Panc1 (cell line): ENCODE results near the gene RUFY1.
"Not testable (repeated sequence)": the region's sequence is repeated elsewhere in the genome, so short reads cannot be mapped to it uniquely, and the experiment has no call there.

Experiments
- POLR2AphosphoS5 ChIP-seq: IDR thresholded peaks from 2 replicates; pipeline ENCODE4 v1.6.1; 2012; ENCODE audit warnings: mild to moderate bottlenecking, low read depth, low read length, moderate library complexity
- SIN3A ChIP-seq: IDR thresholded peaks from 2 replicates; pipeline ENCODE4 v1.6.1; 2012; ENCODE audit warnings: low read depth, mild to moderate bottlenecking, low read length, moderate library complexity, borderline replicate concordance; ENCODE audit not compliant: insufficient read depth
- TCF7L2 ChIP-seq: IDR thresholded peaks from 2 replicates; pipeline ENCODE4 v1.6.1; 2011; ENCODE audit warnings: mild to moderate bottlenecking, low read depth, low read length, inconsistent platforms
- TF ChIP-seq, protein P1 (sequence below): fragments of 450-650 bp; IDR thresholded peaks from 2 replicates; pipeline ENCODE4 v1.5.1; 2017; ENCODE audit warnings: mild to moderate bottlenecking
- TF ChIP-seq, protein P2 (sequence below), 2 experiments: IDR thresholded peaks; 2 replicates each; pipeline ENCODE4 v1.6.1; 2011 to 2012; ENCODE audit warnings: low read depth in 2 of 2, control low read depth in 1 of 2, low read length in 1 of 2, mild to moderate bottlenecking in 1 of 2, moderate library complexity in 1 of 2; ENCODE audit not compliant: insufficient read depth in 1 of 2

DNA sequence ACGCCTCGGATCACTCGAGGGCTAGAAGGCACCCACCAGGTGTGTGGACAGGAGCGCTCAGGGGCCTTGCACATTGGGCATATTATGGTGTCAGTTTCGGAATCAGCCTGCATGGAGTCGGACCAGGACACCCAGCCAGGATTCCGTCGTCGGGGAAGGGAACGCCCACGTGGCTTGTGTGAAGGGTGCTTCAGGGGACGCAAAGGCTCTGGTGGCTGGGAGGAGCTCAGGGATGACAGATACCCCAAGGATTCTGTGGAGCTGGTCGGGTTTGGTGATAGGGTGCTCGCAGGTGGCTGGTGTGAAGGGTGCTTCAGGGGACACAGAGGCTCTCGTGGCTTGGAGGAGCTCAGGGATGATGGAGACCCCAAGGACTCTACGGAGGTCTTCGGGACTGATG, 92.3 kb downstream of the RUFY1 start:
- not testable (repeated sequence) for TF ChIP-seq POLR2AphosphoS5, TCF7L2, SIN3A
- TF ChIP-seq, protein P1, sequence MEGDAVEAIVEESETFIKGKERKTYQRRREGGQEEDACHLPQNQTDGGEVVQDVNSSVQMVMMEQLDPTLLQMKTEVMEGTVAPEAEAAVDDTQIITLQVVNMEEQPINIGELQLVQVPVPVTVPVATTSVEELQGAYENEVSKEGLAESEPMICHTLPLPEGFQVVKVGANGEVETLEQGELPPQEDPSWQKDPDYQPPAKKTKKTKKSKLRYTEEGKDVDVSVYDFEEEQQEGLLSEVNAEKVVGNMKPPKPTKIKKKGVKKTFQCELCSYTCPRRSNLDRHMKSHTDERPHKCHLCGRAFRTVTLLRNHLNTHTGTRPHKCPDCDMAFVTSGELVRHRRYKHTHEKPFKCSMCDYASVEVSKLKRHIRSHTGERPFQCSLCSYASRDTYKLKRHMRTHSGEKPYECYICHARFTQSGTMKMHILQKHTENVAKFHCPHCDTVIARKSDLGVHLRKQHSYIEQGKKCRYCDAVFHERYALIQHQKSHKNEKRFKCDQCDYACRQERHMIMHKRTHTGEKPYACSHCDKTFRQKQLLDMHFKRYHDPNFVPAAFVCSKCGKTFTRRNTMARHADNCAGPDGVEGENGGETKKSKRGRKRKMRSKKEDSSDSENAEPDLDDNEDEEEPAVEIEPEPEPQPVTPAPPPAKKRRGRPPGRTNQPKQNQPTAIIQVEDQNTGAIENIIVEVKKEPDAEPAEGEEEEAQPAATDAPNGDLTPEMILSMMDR: not testable (repeated sequence)
- TF ChIP-seq, protein P2, sequence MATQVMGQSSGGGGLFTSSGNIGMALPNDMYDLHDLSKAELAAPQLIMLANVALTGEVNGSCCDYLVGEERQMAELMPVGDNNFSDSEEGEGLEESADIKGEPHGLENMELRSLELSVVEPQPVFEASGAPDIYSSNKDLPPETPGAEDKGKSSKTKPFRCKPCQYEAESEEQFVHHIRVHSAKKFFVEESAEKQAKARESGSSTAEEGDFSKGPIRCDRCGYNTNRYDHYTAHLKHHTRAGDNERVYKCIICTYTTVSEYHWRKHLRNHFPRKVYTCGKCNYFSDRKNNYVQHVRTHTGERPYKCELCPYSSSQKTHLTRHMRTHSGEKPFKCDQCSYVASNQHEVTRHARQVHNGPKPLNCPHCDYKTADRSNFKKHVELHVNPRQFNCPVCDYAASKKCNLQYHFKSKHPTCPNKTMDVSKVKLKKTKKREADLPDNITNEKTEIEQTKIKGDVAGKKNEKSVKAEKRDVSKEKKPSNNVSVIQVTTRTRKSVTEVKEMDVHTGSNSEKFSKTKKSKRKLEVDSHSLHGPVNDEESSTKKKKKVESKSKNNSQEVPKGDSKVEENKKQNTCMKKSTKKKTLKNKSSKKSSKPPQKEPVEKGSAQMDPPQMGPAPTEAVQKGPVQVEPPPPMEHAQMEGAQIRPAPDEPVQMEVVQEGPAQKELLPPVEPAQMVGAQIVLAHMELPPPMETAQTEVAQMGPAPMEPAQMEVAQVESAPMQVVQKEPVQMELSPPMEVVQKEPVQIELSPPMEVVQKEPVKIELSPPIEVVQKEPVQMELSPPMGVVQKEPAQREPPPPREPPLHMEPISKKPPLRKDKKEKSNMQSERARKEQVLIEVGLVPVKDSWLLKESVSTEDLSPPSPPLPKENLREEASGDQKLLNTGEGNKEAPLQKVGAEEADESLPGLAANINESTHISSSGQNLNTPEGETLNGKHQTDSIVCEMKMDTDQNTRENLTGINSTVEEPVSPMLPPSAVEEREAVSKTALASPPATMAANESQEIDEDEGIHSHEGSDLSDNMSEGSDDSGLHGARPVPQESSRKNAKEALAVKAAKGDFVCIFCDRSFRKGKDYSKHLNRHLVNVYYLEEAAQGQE (IDR thresholded peaks at IDR 0.05; ENCODE audit: insufficient read depth in 1 of 2, low read depth in 2 of 2, low read length in 1 of 2): not testable (repeated sequence)
